HG03354 (cell line): ENCODE measurements around the gene CST3.
"Not testable (repeated sequence)": the region's sequence is repeated elsewhere in the genome, so short reads cannot be mapped to it uniquely, and the experiment has no call there.

ENCODE experiments used
- ATAC-seq: cut with Tn5 transposase; IDR thresholded peaks from one replicate; pipeline ENCODE4 v1.9.1; 2021; ENCODE audit warnings: mild to moderate bottlenecking; ENCODE audit not compliant: unreplicated experiment, poor library complexity, severe bottlenecking

The CST3 gene

DNA sequence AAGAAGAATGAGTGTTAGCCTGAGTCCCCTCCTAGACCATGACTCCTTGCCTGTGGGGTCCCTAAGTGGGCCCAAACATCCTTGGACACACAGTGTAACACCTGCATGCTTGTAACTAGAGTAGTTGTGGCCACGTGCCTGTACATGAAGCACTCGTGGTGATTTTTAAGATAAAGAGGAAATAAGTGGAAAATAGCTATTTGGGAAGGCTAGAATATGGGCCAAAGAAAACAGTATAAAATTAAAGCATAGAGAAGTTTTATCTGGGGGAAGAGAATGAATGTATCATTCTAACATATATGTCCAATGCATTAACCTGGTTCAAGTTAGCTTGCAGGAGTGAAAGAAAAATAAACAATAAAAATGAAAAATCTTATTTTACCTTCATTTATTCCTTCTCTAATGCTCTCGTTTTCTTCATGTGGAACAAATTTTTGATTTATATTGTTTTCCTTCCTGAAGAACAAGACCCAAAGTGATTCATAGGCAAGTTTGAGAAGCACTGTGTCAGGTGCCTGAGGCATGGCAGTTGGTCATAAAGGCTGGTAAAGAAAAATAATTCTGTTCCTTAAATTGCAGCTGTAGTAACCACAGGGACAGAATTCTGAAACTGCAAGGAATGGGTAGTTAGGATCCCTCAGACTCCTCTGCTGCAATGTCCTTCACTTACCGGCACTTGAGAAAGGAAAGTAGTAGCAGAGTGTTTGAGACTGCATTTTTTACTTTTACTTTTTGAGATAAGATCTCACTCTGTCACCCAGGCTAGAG lies 8.5 kb upstream of the CST3 start:
- no peak for ATAC-seq

DNA sequence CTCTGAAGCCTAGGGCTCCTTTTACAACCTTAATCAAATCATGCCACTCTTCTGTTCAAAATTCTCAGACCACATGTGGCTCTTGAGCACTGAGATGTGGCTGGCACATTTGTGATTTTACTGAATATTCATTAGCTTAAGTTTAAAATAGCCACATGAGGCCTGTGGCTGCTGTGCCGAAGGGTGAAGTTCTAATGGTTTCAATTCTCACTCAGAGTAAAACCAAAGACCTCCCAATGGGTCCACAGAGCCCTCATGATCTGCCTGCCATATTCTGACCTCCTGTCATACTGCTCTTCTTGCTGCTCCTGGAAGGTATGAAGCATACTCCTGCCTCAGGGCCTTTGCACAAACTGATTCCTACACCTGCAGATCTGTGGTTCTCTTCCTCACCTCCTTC lies 7.8 kb upstream of the CST3 start:
- no peak for ATAC-seq

DNA sequence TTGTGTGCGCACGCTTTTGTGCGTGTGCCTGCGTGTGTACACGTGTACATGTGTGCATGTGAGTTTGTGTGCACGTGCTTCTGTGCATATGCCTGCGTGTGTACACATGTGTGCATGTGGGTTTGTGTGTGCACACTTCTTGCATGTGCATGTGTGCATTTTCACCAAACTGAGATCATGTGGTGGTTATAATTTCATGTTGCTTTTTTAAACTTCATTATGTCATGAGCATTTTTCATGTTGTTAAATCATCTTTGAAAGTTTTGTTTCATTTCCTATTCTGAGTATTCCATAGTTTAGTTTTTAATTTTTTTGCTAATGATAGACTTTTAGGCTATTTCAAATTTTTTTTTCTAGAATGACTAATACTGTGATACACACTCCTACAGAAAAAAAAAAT lies 6.4 kb upstream of the CST3 start:
- no peak for ATAC-seq

DNA sequence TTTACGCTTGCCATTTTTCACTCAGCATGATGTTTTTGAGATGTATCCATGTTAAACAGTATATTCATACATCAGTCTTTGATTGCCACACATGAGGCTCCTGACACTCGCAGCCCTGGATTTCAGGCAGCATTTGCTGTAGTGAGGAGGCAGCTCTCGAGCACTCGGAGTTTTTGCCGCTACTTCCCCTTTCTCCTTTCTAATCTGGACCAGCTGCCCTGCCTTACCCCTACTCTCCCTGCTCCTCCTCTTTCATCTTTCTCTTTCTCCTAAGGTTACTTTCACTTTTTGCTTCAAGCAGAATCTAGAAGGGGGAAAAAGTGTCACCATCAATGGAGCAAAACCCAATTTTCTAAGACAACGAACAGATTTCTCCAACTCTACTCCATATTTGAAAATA lies 5.9 kb upstream of the CST3 start:
- no peak for ATAC-seq

DNA sequence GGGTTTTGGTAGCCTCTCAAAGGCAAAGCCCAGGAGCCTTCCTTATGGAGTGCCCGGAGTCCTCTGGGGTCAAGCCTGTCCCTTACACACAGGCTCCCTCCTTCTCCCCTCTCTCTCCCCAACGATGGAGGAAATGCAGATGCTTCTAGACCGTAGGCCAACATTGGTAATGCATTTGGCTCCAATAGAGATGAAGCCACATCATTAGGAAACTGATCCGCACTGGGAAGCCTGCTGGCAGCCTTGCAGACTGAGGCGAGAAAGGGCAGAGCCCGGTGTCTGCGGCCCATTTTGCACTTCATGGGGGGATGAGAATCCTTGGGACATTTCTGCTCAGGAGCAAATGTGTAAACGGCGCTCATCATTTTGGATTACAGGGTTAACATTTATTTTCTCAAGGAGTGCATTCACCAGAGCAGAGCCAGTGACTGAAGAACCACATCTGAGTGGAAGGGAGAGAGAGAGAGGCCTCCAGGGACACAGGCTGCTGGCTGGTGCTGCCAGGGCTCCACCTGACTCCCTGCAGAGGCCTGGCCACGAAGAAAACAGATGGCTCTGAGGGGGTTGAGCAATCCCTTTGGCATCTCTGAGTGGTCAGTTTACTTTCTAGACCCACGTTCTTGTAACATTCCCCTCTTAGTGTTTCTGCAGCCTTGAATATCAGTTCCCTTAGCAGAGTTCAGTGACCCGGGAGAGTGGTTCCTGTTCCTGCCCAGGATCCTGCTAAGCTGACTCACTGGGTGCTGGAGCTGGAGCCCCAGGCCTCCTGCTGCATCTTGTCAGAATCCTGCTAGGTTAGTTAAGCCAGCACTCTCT lies 4.4 kb upstream of the CST3 start:
- no peak for ATAC-seq

DNA sequence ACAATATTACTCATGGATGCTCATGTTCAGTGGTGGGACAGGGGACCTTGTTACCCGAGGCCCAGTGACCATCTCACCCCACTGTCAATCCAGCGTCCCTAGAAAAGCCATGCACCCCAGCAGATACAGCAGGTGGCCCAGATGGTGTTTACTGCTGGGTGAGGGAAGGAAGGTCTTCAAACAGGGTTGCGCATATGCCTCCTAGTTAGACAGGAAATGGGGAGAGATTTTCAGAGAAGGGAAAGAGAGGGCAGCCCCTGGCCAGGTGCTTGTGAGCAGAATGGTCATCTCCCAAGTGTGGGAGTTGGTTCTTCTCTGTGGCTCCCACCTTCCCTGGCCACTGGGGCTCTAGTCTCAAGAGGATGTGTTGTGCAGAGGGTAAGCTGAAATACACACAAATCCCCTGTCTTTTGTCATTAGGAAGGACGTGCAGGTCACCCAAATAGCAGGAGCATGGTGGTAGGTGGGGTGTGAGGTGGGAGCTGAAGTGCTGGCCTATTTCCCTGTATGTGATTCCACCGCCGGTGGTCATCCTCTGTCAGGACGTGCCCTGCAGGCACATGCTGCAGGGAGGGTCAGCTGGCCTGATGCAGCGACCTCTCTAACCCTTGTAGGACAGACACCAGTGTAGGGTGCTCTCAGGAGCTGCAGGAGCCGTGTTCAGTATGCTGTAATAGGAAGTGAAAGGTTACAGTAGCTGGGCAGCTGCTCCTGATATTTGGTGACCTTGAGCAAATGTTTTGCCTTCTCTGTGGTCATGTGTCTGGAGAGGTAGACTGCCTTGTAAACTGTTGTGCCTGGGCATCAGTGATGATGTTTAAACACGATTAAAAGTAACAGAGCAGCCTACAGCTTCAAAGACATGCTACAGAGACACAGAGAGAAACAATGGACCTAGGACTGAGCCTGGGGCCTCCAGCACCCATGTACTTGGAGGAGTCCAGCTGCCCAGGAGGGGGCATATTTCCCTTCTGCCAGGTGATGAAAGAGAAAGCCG lies 3.2 kb upstream of the CST3 start:
- no peak for ATAC-seq

DNA sequence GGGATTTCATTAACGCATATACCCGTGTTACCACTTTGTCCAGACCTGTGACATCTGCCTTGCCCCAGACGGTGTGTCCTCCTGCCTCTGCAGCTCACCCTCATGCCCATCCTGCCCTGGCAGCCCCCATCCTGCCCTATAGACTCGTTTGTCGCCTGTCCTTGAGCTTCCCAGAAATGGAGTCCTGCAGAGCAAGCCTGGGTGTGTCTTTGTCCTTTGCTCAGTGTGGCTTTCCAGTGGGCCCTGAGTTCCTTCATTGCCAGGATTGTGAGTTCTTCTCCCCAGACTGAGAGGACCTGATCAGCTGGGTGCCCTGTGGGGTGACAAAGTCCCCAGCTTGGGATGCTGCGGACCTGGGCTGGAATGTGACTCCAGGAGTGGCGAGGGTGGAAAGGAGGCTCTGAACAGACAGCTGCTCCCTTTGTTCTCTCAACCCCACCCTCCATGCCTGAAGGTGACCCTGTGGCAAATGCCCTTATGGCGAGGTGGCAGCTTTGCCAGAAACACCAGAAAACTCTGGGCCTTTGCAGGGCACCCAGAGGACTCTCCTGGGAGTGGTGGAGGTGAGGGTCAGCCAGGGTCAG lies 2.4 kb upstream of the CST3 start:
- no peak for ATAC-seq

DNA sequence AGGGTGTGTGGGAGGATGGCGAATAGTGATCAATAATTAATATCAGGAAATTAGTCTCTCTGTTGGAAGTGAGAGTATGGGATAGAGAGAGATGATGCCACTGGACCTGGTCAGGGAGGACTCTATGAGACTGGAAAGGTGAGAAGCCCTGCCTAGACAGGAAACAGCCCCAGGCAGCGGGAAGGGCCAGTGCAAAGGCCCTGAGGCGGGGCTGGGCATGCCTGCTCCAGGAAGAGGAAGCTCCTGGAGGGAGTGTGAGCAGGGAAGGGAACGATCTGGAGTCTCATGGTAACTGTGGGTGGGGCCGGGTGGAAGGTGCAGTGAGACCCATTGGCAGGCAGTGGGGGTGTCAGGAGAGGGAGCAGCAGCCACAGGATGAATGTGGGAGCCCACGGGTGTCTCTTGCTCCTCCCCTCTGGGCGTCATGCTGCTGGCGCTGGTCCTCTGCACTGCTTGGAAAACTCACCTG lies 1.8 kb upstream of the CST3 start:
- ATAC-seq: no peak

DNA sequence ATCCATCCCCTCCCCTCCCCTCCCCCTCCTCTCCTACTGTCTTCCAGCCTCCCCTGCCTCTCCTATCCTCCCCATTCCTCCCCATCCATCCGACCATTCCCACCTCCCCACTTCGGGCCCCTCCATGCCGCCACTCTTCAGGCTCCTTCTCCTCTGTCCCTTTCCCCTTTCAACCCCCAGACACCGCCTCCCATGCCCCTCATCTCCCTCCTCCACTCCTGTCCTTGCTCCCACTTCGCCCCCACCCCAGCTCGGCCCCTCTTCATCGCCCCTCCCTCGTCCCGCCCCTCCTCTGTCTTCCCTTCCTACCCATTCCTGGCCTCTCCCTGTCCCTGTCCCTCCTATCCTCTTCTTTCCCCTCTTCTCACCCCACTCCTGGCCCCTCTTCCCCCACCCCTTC lies 554 bp upstream of the CST3 start:
- no peak for ATAC-seq

DNA sequence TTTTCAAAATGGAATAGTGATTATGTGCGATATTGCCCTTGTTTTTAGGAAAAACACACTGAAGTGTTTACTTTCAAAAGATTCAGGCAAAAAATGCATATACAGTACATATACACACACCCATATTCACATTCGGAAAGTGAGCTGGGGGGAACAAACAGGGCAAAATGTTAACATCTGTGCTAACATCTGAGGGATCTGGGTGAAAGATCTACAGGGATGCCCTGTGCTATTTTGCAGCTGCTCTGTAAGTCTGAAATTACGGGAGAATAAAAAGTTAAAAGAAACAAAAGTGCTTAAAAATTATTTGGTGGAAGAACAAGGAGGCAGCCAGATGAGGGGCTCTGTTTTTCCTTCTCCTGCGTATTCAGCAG lies 860 bp downstream of the CST3 start:
- no peak for ATAC-seq

DNA sequence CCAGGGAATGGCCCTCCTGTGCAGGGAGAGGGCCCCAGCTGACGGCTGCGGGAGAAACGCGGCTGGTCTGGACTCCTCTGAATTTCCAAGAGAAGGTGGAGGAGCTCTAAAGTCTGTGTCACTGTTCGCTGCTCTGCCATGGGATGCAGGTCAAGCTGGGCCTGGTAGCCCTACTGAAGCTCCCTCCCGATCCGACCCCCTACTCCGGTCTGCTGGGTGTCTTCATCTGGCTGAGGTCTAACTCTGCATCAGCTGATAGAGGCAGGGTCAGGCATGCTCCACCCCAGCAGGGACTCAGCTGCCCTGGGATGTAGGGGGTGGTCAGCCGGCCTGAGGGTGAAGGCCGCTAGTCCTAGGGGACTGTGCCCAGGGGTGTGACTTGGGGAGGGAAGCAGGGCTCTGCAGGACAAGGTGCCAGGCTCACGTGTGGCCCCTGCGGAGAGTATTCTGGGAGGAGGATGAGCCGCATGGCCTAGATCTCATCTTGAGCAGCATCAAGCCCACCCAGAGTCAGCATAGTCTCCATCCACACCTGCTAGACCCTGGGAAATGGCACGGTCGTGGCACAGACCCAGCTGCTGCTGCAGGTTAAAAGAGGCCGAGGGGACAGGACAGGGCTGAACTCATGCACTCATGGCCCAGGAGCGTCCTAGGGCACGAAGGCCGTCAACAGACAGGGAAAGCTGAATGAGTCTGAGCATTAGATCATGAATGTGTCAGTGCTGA lies 1.4 kb downstream of the CST3 start:
- ATAC-seq: no peak

DNA sequence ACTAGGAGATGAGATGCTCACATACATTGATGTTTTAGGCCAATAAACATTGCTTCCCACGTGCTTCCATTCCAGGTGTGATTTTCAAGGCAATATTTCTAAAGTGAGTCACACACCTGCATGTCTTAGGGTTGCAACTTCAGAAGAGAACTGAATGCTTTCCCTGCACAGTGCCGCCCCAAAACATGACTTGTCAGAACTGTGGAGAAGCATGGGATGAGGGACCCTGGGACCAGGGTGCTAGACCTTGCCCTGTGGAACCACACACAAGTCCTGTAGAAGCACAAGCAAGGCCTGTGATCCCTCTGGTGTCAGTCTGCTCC lies 2.0 kb downstream of the CST3 start:
- not testable (repeated sequence) for ATAC-seq

DNA sequence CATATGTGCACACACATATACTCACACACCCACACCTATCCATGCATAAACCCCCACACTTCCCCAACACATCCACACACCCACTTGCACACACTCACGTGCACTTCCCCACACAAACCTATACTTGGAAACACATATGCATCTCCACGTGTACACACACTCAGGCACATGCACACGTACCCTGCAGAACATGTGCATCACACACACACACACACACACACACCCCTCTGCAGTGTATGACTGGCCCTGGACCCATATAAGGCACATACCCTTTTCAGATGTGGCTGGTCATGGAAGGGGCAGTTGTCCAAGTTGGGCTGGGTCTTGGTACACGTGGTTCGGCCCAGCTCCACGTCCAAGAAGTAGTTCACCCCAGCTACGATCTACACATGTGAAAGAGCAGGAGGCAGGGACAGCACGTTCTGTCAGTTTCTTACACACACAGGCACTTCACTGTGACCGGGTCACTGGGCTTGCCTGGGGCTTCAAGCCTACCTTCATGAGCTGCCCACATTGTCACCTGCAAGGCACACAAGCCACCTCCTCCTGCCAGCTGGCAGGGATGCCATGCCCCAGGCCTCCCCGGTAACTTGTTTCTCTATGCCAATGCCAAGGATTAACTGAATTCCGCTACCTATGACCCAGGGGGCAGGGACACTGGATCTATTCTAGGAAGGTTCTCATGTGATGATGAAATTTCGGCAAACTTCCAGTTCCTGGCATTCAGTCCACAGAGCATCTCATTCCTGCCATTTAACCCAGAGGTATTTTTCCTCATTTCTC lies 2.6 kb downstream of the CST3 start:
- no peak for ATAC-seq

DNA sequence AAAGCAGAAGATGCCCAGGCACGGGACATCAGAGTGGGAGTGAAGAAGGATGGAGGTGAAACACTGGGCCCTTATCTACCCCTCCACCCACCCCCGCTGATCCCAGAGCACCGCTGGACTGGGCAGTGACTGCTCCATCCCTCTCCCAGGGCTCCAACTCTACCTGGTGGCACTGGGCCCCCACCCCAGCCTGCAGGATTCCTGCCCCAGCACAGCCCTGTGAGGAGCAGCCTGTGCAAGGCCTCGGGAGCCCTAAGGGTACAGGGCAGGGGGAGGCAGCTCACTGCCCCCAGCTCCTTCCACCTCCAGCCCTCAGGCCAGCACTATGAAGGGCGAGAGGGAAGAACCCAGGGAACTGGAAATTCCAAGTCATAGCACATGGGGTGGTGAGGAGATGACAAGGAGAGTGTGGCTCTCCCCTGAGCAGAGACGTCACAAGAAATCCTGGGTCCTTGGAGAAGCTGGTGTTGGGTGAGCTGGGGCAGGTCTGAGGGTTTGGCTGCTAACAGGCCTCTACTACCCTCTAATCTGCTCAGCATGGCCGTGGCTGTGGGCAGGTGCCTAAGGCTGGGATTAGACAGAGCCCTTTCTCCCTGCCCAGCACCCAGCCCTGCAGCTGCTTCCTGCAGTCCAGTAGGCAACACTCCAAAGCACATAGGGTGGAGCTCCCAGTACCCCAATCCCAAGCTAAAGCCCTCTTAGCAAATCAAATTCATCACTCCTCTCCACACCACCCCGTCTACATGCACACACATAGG lies 3.5 kb downstream of the CST3 start:
- ATAC-seq: no peak

DNA sequence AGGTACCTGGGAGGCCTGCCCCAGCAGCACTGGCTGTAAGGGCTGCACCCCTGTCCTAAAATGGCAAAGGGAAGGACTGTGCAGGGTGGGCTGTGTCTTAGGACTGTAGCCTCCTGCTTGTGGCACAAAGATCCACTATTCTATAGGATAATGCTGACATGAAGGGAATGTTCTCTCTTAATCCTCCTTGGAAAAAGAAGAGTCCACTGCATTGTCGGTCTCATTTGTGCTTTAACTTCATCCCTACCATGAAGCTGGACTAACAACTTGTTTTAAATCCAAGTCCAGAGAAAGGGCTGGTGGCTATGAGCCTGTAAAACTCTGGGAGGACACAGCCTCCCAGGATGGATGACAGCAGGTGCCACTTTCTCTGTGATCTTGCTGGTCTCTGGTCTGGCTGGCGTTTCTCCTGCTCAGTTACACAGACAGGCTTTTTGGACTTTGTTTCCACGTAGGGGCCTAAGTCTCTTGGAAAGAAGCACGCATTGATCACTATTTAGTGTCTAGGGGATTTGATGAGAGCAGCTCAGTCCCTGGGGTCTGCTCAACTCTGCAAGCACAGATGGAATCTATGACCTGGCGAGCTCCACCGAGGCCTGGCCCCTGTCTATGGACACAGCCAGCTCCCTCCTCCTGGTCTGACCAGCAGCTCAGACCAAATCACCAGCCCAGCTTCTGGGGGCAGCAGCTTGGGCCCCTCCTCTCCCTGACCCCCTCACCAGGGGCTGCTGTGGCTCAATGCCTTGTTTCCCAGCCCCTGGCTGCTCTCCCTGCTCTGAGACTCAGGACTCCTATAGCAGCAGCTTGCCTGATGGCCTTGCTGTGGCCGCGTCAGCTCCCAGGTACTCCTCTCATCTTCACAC lies 4.8 kb downstream of the CST3 start:
- no peak for ATAC-seq

DNA sequence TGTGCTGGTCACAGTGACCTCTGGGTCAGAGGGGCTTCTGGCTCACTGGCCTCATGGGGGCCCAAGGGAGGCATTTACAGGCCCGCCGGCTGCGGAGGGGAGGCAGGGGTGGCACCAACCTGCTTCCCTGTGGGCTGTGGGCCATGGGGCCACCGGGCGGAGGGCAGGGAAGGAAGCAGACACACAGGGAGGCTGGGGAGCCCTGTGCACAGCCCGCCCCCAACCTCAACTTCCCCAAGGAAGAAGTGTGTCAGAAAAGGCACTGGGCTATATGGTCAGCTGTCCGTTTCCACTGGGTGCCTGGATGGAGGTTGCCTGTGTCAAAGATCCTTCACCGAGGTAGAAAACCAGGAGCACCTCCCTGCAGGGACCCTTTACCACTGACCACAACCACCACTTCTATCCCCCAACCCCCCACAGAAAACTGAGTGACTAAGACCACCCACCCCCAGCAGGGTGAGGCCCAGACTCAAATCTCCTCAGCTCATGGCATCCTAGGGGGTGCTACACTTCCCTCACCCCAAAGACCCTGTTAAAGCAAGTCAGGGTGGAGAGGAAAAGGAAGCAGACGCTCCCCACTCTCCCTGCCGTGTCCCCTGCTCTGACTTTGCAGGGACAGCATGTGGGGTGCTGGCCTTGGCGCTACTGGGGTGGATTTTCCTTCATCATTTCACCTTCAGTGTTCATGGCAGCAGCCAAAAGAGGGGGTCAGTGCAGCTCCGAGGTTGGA lies 5.6 kb downstream of the CST3 start:
- ATAC-seq: no peak
